ENCODE data around the gene TRMT1.
A peak's percentile ranks its signal among the peaks of the same experiment; 100 is the strongest.

Gene TRMT1

GRCh38 chr19:13087295-13087694 is 29.2 kb downstream of the TRMT1 start:
- POLR2A ChIA-PET (ENCODE audit: low non-redundant PET) = no interaction called here
- peak overlapping the region; percentile 26 for H3K27ac ChIP-seq
- TF ChIP-seq CTCF (conservative IDR thresholded peaks at IDR 0.05; ENCODE audit: low read depth) = no peak
- CTCF ChIA-PET = interaction anchor here (1.2 kb wide), 1 partner anchor 110 kb away, joined by 6 read pairs; no protein-coding TSS in a partner anchor
- DNase-seq (ENCODE audit: low spot score) = no peak

- ChIA-PET POLR2A (ENCODE audit: low non-redundant PET) (no interaction called here), CTCF (interaction anchor here (1.7 kb wide), 1 partner anchor 108 kb away, joined by 5 read pairs; no protein-coding TSS in a partner anchor)
- no peak for TF ChIP-seq CTCF (conservative IDR thresholded peaks at IDR 0.05; ENCODE audit: low read depth)
- DNase-seq (ENCODE audit: low spot score) = no peak
- H3K27ac ChIP-seq = peak overlapping the region; percentile 26
These were observed 30.2 kb downstream of the TRMT1 start for GRCh38 chr19:13086341-13086740.

- POLR2A ChIA-PET (ENCODE audit: low non-redundant PET) = no interaction called here
- CTCF ChIA-PET = interaction anchor here (0.7 to 1.7 kb wide), 2 partner anchors 108 to 934 kb away, joined by 3 to 5 read pairs; no protein-coding TSS in a partner anchor
- H3K27ac ChIP-seq = peak overlapping the region; percentile 26
- TF ChIP-seq CTCF (conservative IDR thresholded peaks at IDR 0.05; ENCODE audit: low read depth) = no peak
- no peak for DNase-seq (ENCODE audit: low spot score)
These were observed 30.9 kb downstream of the TRMT1 start for GRCh38 chr19:13085666-13086065.

GRCh38 chr19:13083627-13084026 is 32.9 kb downstream of the TRMT1 start:
- CTCF ChIA-PET = interaction anchor here (0.6 to 2.1 kb wide), 4 partner anchors 9 to 106 kb away, joined by 3 to 11 read pairs (median 4); no protein-coding TSS in a partner anchor
- TF ChIP-seq CTCF (conservative IDR thresholded peaks at IDR 0.05; ENCODE audit: low read depth) = no peak
- DNase-seq (ENCODE audit: low spot score) = no peak
- H3K27ac ChIP-seq = peak overlapping the region; percentile 36; the same call in 1 of the 2 replicates
- POLR2A ChIA-PET (ENCODE audit: low non-redundant PET) = no interaction called here

GRCh38 chr19:13083008-13083404 is 33.5 kb downstream of the TRMT1 start:
- peak overlapping the region; percentile 36 for H3K27ac ChIP-seq
- TF ChIP-seq CTCF (conservative IDR thresholded peaks at IDR 0.05; ENCODE audit: low read depth) = no peak
- ChIA-PET CTCF (interaction anchor here (0.6 to 2.1 kb wide), 4 partner anchors 11 to 118 kb away, joined by 3 to 11 read pairs (median 4); no protein-coding TSS in a partner anchor), POLR2A (ENCODE audit: low non-redundant PET) (no interaction called here)
- no peak for DNase-seq (ENCODE audit: low spot score)

- DNase-seq (ENCODE audit: low spot score) = no peak
- ChIA-PET CTCF (interaction anchor here (0.6 to 2.1 kb wide), 3 partner anchors 11 to 117 kb away, joined by 3 to 11 read pairs (median 5); no protein-coding TSS in a partner anchor), POLR2A (ENCODE audit: low non-redundant PET) (no interaction called here)
- peak overlapping the region; percentile 36 for H3K27ac ChIP-seq
- TF ChIP-seq CTCF (conservative IDR thresholded peaks at IDR 0.05; ENCODE audit: low read depth) = no peak
These were observed 34.1 kb downstream of the TRMT1 start for GRCh38 chr19:13082192-13083007.

Data from RWPE1 (cell line).